HG02642 (cell line): ENCODE data around the gene COL10A1.

Source experiments
- ATAC-seq: cut with Tn5 transposase; IDR thresholded peaks from one replicate; pipeline ENCODE4 v1.9.1; 2021; ENCODE audit warnings: mild to moderate bottlenecking; ENCODE audit not compliant: unreplicated experiment, poor library complexity

The COL10A1 gene

GRCh38 chr6:116088946-116089345, 37.0 kb downstream of the COL10A1 start:
- no peak for ATAC-seq

- ATAC-seq = peak; percentile 97
Measured at GRCh38 chr6:116087437-116088027, 38.4 kb downstream of the COL10A1 start.

- no peak for ATAC-seq
Measured at GRCh38 chr6:116084284-116084683, 41.6 kb downstream of the COL10A1 start.

- ATAC-seq = no peak
Measured at GRCh38 chr6:116083052-116083451, 42.9 kb downstream of the COL10A1 start.

GRCh38 chr6:116078945-116079344, 47.0 kb downstream of the COL10A1 start:
- ATAC-seq = no peak

- ATAC-seq = no peak
Measured at GRCh38 chr6:116078522-116078921, 47.4 kb downstream of the COL10A1 start.

GRCh38 chr6:116074732-116075390, 51.1 kb downstream of the COL10A1 start:
- ATAC-seq = no peak

- no peak for ATAC-seq
Measured at GRCh38 chr6:116073765-116074440, 52.0 kb downstream of the COL10A1 start.

GRCh38 chr6:116072368-116072767, 53.6 kb downstream of the COL10A1 start:
- ATAC-seq = no peak

GRCh38 chr6:116070616-116071389, 55.1 kb downstream of the COL10A1 start:
- ATAC-seq = no peak

- ATAC-seq = no peak
Measured at GRCh38 chr6:116070101-116070500, 55.8 kb downstream of the COL10A1 start.
